Spinal cord (tissue), 10 donors: ENCODE data around the gene PDE3A. TPM values are rescaled to one million over a fixed set of nuclear protein-coding genes. Genes with fewer than 3 reads are reported as not detected.

Experiments used
- DNase-seq, 6 donors: peaks; one replicate each; pipeline versions ENCODE4 v3.0.0 to v3.0.0-alpha.2; 2013 to 2015; ENCODE audit warnings: low spot score in 6 of 6, low read depth in 4 of 6
- H3K27ac ChIP-seq: one replicate; pipeline ENCODE4 v1.5.1; 2013; ENCODE audit warnings: low read depth, low read length, control low read depth
- H3K27me3 ChIP-seq: one replicate; pipeline ENCODE4 v1.6.1; 2013; ENCODE audit warnings: low read length; ENCODE audit not compliant: control insufficient read depth, insufficient read depth
- H3K36me3 ChIP-seq: one replicate; pipeline ENCODE4 v1.6.1; 2013; ENCODE audit warnings: low read length; ENCODE audit not compliant: control insufficient read depth, insufficient read depth
- H3K4me1 ChIP-seq: one replicate; pipeline ENCODE4 v1.6.1; 2013; ENCODE audit warnings: low read length; ENCODE audit not compliant: control insufficient read depth, insufficient read depth
- H3K4me3 ChIP-seq: one replicate; pipeline ENCODE4 v1.5.1; 2013; ENCODE audit warnings: low read depth, low read length, control low read depth
- H3K9me3 ChIP-seq: one replicate; pipeline ENCODE4 v1.6.1; 2013; ENCODE audit warnings: low read length; ENCODE audit not compliant: control insufficient read depth, insufficient read depth
- WGBS: methylation state at CpG from one replicate; pipeline ENCODE4 v1.1.5; 2013; ENCODE audit warnings: missing lambda C conversion rate; ENCODE audit not compliant: insufficient coverage; 5-methylcytosine and 5-hydroxymethylcytosine counted together
- polyA plus RNA-seq, 2 donors: library from polyadenylated mRNA; unstranded; fragments of 120-200 nt; gene quantifications; one replicate each; pipeline ENCODE4 v1.2.1, GENCODE V29; 2013; ENCODE audit not compliant: insufficient read length in 2 of 2
- total RNA-seq, 2 donors: library from RNA; depleted of rRNA in 1 of 2; stranded (reverse); fragments of 120-200 nt in 1 of 2; fragments of >200 nt in 1 of 2; gene quantifications; one replicate each; pipeline versions ENCODE4 v1.2.3 to v1.2.4, GENCODE V29; 2013 to 2014
- donor health status: healthy.

The PDE3A gene
- total and polyA plus RNA-seq, 4 donors = 8.1 to 29.9 (median 14.0) TPM

GRCh38 chr12:20508359-20508758 is 140.0 kb downstream of the PDE3A start:
- DNase-seq = no peak
- no peaks in the 10 kb centered on the region for H3K27me3 ChIP-seq
- H3K9me3 ChIP-seq = no peaks in the 10 kb centered on the region
- no peak overlapping the region for H3K27ac ChIP-seq
- H3K4me1 ChIP-seq = no peaks in the 10 kb centered on the region
- no peak overlapping the region for H3K4me3 ChIP-seq
- no peaks in the 10 kb centered on the region for H3K36me3 ChIP-seq
- 94% methylated on average over 3 of the region's 4 CpGs for WGBS

- H3K27me3 ChIP-seq = no peaks in the 10 kb centered on the region
- no peaks in the 10 kb centered on the region for H3K9me3 ChIP-seq
- DNase-seq = no peak
- WGBS = 96% methylated on average over 4 of the region's 5 CpGs
- no peaks in the 10 kb centered on the region for H3K4me1 ChIP-seq
- no peak overlapping the region for H3K4me3 ChIP-seq
- H3K27ac ChIP-seq = no peak overlapping the region
- no peaks in the 10 kb centered on the region for H3K36me3 ChIP-seq
Measured at GRCh38 chr12:20508962-20509361, 140.6 kb downstream of the PDE3A start.

- H3K4me1 ChIP-seq = no peaks in the 10 kb centered on the region
- no peaks in the 10 kb centered on the region for H3K36me3 ChIP-seq
- H3K9me3 ChIP-seq = no peaks in the 10 kb centered on the region
- H3K27ac ChIP-seq = no peak overlapping the region
- WGBS = 100% methylated on average over 1 of the region's 1 CpG
- no peak overlapping the region for H3K4me3 ChIP-seq
- no peaks in the 10 kb centered on the region for H3K27me3 ChIP-seq
- no peak for DNase-seq
Measured at GRCh38 chr12:20510811-20511210, 142.5 kb downstream of the PDE3A start.

- no peaks in the 10 kb centered on the region for H3K4me1 ChIP-seq
- H3K27ac ChIP-seq = no peak overlapping the region
- H3K27me3 ChIP-seq = no peaks in the 10 kb centered on the region
- H3K9me3 ChIP-seq = no peaks in the 10 kb centered on the region
- WGBS = no CpG with 5 or more reads among the region's 3 CpGs
- no peak for DNase-seq
- no peaks in the 10 kb centered on the region for H3K36me3 ChIP-seq
- H3K4me3 ChIP-seq = no peak overlapping the region
Measured at GRCh38 chr12:20513189-20513588, 144.9 kb downstream of the PDE3A start.

GRCh38 chr12:20514598-20514997 is 146.3 kb downstream of the PDE3A start:
- no peaks in the 10 kb centered on the region for H3K36me3 ChIP-seq
- H3K4me1 ChIP-seq = no peaks in the 10 kb centered on the region
- H3K9me3 ChIP-seq = no peaks in the 10 kb centered on the region
- no peak overlapping the region for H3K27ac ChIP-seq
- no peaks in the 10 kb centered on the region for H3K27me3 ChIP-seq
- no peak for DNase-seq
- H3K4me3 ChIP-seq = no peak overlapping the region

- 33% methylated on average over 1 of the region's 1 CpG for WGBS
- no peaks in the 10 kb centered on the region for H3K4me1 ChIP-seq
- DNase-seq = peak in 3 of 6 donors; percentile 15 to 76 (median 62)
Measured at GRCh38 chr12:20520532-20520931, 152.2 kb downstream of the PDE3A start.

GRCh38 chr12:20523658-20524057 is 155.3 kb downstream of the PDE3A start:
- Histone ChIP-seq H3K9me3 (no peaks in the 10 kb centered on the region), H3K4me3 (no peak overlapping the region), H3K36me3 (no peaks in the 10 kb centered on the region), H3K27me3 (no peaks in the 10 kb centered on the region), H3K27ac (no peak overlapping the region), H3K4me1 (peaks cover 4% of the 10 kb centered on the region)
- WGBS = no CpG with 5 or more reads among the region's 2 CpGs
- no peak for DNase-seq

More at GRCh38 chr12:20520532-20520931, 152.2 kb downstream of the PDE3A start:
- H3K27me3 ChIP-seq = no peaks in the 10 kb centered on the region
- H3K36me3 ChIP-seq = no peaks in the 10 kb centered on the region
- no peaks in the 10 kb centered on the region for H3K9me3 ChIP-seq
- H3K27ac ChIP-seq = peak overlapping the region; percentile 19
- no peak overlapping the region for H3K4me3 ChIP-seq

GRCh38 chr12:20524113-20524512 is 155.8 kb downstream of the PDE3A start:
- 100% methylated on average over 3 of the region's 5 CpGs for WGBS
- Histone ChIP-seq H3K27me3 (no peaks in the 10 kb centered on the region), H3K4me1 (peaks cover 4% of the 10 kb centered on the region), H3K9me3 (no peaks in the 10 kb centered on the region), H3K4me3 (no peak overlapping the region), H3K27ac (no peak overlapping the region), H3K36me3 (no peaks in the 10 kb centered on the region)
- DNase-seq = no peak

GRCh38 chr12:20525064-20525610 is 156.8 kb downstream of the PDE3A start:
- Histone ChIP-seq H3K4me1 (peaks cover 4% of the 10 kb centered on the region), H3K36me3 (no peaks in the 10 kb centered on the region), H3K27me3 (no peaks in the 10 kb centered on the region), H3K9me3 (no peaks in the 10 kb centered on the region), H3K27ac (no peak overlapping the region), H3K4me3 (no peak overlapping the region)
- WGBS = 100% methylated on average over 1 of the region's 4 CpGs
- no peak for DNase-seq

- Histone ChIP-seq H3K4me3 (no peak overlapping the region), H3K4me1 (peaks cover 4% of the 10 kb centered on the region), H3K27ac (peak overlapping the region; percentile 75), H3K36me3 (no peaks in the 10 kb centered on the region), H3K9me3 (no peaks in the 10 kb centered on the region), H3K27me3 (no peaks in the 10 kb centered on the region)
- peak in 4 of 6 donors; percentile 57 to 84 (median 69) for DNase-seq
- WGBS = 0% methylated on average over 2 of the region's 8 CpGs
Measured at GRCh38 chr12:20527417-20528163, 159.3 kb downstream of the PDE3A start.
